ENCODE results near the gene ANKDD1A. TPM values are rescaled to one million over a fixed set of nuclear protein-coding genes. Genes with fewer than 3 reads are reported as not detected.

ANKDD1A gene
- polyA plus RNA-seq, 1 donor from 2014 or later = 7.0 TPM

DNA sequence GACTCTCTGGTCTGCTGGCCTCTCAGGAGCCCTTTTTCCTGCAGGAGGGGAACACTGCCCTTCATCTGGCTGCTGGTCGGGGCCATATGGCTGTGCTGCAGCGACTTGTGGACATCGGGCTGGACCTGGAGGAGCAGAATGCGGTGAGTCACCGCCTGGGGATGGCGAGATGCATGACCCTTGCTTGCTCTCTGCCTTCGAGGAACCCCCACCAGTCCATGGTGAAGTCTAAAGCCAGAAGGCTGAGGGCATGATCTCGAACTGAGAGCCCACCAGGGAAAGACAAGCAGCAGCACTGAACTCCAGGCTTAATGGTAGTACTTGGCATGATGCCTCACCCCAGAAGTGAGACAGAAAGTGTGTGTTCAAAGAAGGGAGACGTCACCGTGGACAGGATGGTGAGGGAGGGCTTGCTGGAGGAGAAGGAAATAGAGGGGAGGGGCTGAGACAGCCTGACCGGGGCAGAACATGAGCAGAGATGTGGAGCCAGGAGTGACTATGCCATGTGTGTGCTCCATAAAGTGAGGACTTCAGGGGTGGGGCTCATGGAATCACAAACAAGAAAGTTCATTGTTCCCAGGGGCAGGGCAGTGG is 19.2 kb downstream of the ANKDD1A start:
- Histone ChIP-seq H3K36me3 (ENCODE audit: insufficient read depth, low read length) (no peaks in the 10 kb centered on the region), H3F3A (ENCODE audit: insufficient read depth, low read length, poor library complexity, severe bottlenecking) (no peaks in the 10 kb centered on the region), H2AFZ (ENCODE audit: low read depth, low read length) (no peak overlapping the region), H4K20me1 (ENCODE audit: insufficient read depth) (no peaks in the 10 kb centered on the region), H3K4me2 (ENCODE audit: low read length) (no peak overlapping the region), H3K4me3 (ENCODE audit: low read length) (no peak overlapping the region), H3K27me3 (ENCODE audit: insufficient read depth, low read depth, low read length) (no peaks in the 10 kb centered on the region), H3K27ac (ENCODE audit: low read length) (no peak overlapping the region), H3K9me2 (ENCODE audit: insufficient read depth, low read length) (no peaks in the 10 kb centered on the region), H3K79me2 (replicated peaks; ENCODE audit: insufficient read depth, low read length) (no peaks in the 10 kb centered on the region), H3K9ac (ENCODE audit: low read length) (no peak overlapping the region), H3K9me3 (ENCODE audit: low read length) (no peaks in the 10 kb centered on the region)
- TF ChIP-seq MXI1 (conservative IDR thresholded peaks at IDR 0.05; ENCODE audit: poor library complexity, severe bottlenecking) = no peak
- TF ChIP-seq EZH2 (IDR thresholded peaks at IDR 0.05; ENCODE audit: borderline replicate concordance, insufficient read depth, low read length, poor library complexity, severe bottlenecking) = no peak
- TF ChIP-seq SMC3 (conservative IDR thresholded peaks at IDR 0.05; ENCODE audit: poor library complexity) = no peak
- TF ChIP-seq EP300 (conservative IDR thresholded peaks at IDR 0.05; ENCODE audit: poor library complexity, severe bottlenecking) = no peak
- no peak for TF ChIP-seq RAD21 (conservative IDR thresholded peaks at IDR 0.05)
- no peak for TF ChIP-seq TAF1 (IDR thresholded peaks at IDR 0.05; ENCODE audit: low read depth)
- TF ChIP-seq, protein P1, sequence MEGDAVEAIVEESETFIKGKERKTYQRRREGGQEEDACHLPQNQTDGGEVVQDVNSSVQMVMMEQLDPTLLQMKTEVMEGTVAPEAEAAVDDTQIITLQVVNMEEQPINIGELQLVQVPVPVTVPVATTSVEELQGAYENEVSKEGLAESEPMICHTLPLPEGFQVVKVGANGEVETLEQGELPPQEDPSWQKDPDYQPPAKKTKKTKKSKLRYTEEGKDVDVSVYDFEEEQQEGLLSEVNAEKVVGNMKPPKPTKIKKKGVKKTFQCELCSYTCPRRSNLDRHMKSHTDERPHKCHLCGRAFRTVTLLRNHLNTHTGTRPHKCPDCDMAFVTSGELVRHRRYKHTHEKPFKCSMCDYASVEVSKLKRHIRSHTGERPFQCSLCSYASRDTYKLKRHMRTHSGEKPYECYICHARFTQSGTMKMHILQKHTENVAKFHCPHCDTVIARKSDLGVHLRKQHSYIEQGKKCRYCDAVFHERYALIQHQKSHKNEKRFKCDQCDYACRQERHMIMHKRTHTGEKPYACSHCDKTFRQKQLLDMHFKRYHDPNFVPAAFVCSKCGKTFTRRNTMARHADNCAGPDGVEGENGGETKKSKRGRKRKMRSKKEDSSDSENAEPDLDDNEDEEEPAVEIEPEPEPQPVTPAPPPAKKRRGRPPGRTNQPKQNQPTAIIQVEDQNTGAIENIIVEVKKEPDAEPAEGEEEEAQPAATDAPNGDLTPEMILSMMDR (IDR thresholded peaks at IDR 0.05; ENCODE audit: poor library complexity, severe bottlenecking) = no peak
- TF ChIP-seq, protein P2, sequence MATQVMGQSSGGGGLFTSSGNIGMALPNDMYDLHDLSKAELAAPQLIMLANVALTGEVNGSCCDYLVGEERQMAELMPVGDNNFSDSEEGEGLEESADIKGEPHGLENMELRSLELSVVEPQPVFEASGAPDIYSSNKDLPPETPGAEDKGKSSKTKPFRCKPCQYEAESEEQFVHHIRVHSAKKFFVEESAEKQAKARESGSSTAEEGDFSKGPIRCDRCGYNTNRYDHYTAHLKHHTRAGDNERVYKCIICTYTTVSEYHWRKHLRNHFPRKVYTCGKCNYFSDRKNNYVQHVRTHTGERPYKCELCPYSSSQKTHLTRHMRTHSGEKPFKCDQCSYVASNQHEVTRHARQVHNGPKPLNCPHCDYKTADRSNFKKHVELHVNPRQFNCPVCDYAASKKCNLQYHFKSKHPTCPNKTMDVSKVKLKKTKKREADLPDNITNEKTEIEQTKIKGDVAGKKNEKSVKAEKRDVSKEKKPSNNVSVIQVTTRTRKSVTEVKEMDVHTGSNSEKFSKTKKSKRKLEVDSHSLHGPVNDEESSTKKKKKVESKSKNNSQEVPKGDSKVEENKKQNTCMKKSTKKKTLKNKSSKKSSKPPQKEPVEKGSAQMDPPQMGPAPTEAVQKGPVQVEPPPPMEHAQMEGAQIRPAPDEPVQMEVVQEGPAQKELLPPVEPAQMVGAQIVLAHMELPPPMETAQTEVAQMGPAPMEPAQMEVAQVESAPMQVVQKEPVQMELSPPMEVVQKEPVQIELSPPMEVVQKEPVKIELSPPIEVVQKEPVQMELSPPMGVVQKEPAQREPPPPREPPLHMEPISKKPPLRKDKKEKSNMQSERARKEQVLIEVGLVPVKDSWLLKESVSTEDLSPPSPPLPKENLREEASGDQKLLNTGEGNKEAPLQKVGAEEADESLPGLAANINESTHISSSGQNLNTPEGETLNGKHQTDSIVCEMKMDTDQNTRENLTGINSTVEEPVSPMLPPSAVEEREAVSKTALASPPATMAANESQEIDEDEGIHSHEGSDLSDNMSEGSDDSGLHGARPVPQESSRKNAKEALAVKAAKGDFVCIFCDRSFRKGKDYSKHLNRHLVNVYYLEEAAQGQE (IDR thresholded peaks at IDR 0.05; ENCODE audit: borderline replicate concordance) = no peak
- TF ChIP-seq POLR2AphosphoS5 (IDR thresholded peaks at IDR 0.05) = no peak

DNA sequence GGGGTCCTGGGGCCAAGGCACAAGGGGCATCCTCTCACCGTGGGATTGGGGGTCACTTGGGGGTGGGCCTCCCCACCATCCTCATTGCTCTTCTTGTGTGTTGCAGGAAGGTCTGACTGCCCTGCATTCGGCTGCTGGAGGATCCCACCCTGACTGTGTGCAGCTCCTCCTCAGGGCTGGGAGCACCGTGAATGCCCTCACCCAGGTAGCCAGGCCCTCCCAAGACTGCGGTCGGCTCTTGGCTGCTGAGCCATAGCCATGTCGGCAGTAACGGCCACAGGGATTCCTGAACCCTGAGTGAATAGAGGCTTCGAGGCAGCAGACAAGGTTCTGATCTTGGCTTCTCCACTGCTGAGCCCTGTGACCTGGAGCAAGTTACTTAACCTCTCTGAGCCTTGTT is 19.7 kb downstream of the ANKDD1A start:
- no peak for TF ChIP-seq SMC3 (conservative IDR thresholded peaks at IDR 0.05; ENCODE audit: poor library complexity)
- TF ChIP-seq, protein P2 (IDR thresholded peaks at IDR 0.05; ENCODE audit: borderline replicate concordance) = no peak
- TF ChIP-seq, protein P1 (IDR thresholded peaks at IDR 0.05; ENCODE audit: poor library complexity, severe bottlenecking) = no peak

More for the DNA sequence above, 19.7 kb downstream of the ANKDD1A start:
- Histone ChIP-seq H3K9me2 (ENCODE audit: insufficient read depth, low read length) (no peaks in the 10 kb centered on the region), H3K9me3 (ENCODE audit: low read length) (no peaks in the 10 kb centered on the region), H3K9ac (ENCODE audit: low read length) (no peak overlapping the region), H3K27ac (ENCODE audit: low read length) (no peak overlapping the region), H3K79me2 (replicated peaks; ENCODE audit: insufficient read depth, low read length) (no peaks in the 10 kb centered on the region), H2AFZ (ENCODE audit: low read depth, low read length) (no peak overlapping the region), H3K27me3 (ENCODE audit: insufficient read depth, low read depth, low read length) (no peaks in the 10 kb centered on the region), H3K4me2 (ENCODE audit: low read length) (no peak overlapping the region), H3F3A (ENCODE audit: insufficient read depth, low read length, poor library complexity, severe bottlenecking) (no peaks in the 10 kb centered on the region), H3K4me3 (ENCODE audit: low read length) (no peak overlapping the region), H4K20me1 (ENCODE audit: insufficient read depth) (no peaks in the 10 kb centered on the region), H3K36me3 (ENCODE audit: insufficient read depth, low read length) (no peaks in the 10 kb centered on the region)

All from neural cell (in vitro differentiated cells).